Activated T-helper 9 cell treated with anti-CD3 and anti-CD28 coated beads, Interleukin-2, amount 50 U/mL, for 16 hours (primary cell): ENCODE measurements around the gene WAPL.
"Not testable (repeated sequence)": the region's sequence is repeated elsewhere in the genome, so short reads cannot be mapped to it uniquely, and the experiment has no call there.

Experiments
- DNase-seq: peaks from one replicate; pipeline ENCODE4 v3.0.0-alpha.2; 2020; ENCODE audit warnings: low read depth

Gene WAPL

GRCh38 chr10:86389441-86390193, 132.0 kb downstream of the WAPL start:
- no peak for DNase-seq

GRCh38 chr10:86389109-86389440, 132.5 kb downstream of the WAPL start:
- DNase-seq = not testable (repeated sequence)

GRCh38 chr10:86388119-86388704, 133.4 kb downstream of the WAPL start:
- no peak for DNase-seq

- no peak for DNase-seq
Measured at GRCh38 chr10:86387178-86387794, 134.3 kb downstream of the WAPL start.

GRCh38 chr10:86385806-86386205, 135.8 kb downstream of the WAPL start:
- DNase-seq = no peak
